Fibroblast of lung (primary cell): ENCODE measurements around the gene CYB561D2. TPM values are rescaled to one million over a fixed set of nuclear protein-coding genes. Genes with fewer than 3 reads are reported as not detected.

Experiments
- DNase-seq, 2 donors: peaks; one replicate each; pipeline versions ENCODE4 v3.0.0 to v3.0.0-alpha.2; 2010; ENCODE audit warnings: low read depth in 2 of 2
- H2AFZ ChIP-seq: 2 replicates; pipeline ENCODE4 v1.5.1; 2012; ENCODE audit warnings: low read length, control low read depth, inconsistent platforms
- H3K27ac ChIP-seq: 2 replicates; pipeline ENCODE4 v1.5.1; 2011; ENCODE audit warnings: low read length, control low read depth; ENCODE audit not compliant: insufficient read depth
- H3K27me3 ChIP-seq: 2 replicates; pipeline ENCODE4 v1.5.1; 2011; ENCODE audit warnings: mild to moderate bottlenecking, low read length; ENCODE audit not compliant: control insufficient read depth, insufficient read depth
- H3K36me3 ChIP-seq: 2 replicates; pipeline ENCODE4 v1.5.1; 2011; ENCODE audit warnings: low read length; ENCODE audit not compliant: control insufficient read depth, insufficient read depth
- H3K4me1 ChIP-seq: 2 replicates; pipeline ENCODE4 v1.5.1; 2011; ENCODE audit warnings: low read length; ENCODE audit not compliant: control insufficient read depth, insufficient read depth; ENCODE audit errors: extremely low read depth
- H3K4me2 ChIP-seq: 2 replicates; pipeline ENCODE4 v1.5.1; 2011; ENCODE audit warnings: low read length, control low read depth; ENCODE audit not compliant: insufficient read depth; ENCODE audit errors: extremely low read depth
- H3K4me3 ChIP-seq, 4 experiments: fragments of 200-600 bp in 1 of 4; sonication (generic) in 1 of 4; replicated peaks in 1 of 4; 2 replicates each; pipeline ENCODE4 v1.5.1; 2011 to 2016; ENCODE audit warnings: low read length in 4 of 4, low read depth in 3 of 4, mild to moderate bottlenecking in 3 of 4, control low read depth in 2 of 4, inconsistent platforms in 1 of 4, mixed read lengths in 1 of 4; ENCODE audit not compliant: insufficient read depth in 1 of 4; ENCODE audit errors: control extremely low read depth in 1 of 4
- H3K79me2 ChIP-seq: 2 replicates; pipeline ENCODE4 v1.5.1; 2012; ENCODE audit warnings: mild to moderate bottlenecking, low read length, inconsistent platforms; ENCODE audit not compliant: control insufficient read depth, insufficient read depth
- H3K9ac ChIP-seq: 2 replicates; pipeline ENCODE4 v1.5.1; 2011; ENCODE audit warnings: mild to moderate bottlenecking, low read length, control low read depth; ENCODE audit not compliant: insufficient read depth
- H3K9me3 ChIP-seq: 2 replicates; pipeline ENCODE4 v1.5.1; 2012; ENCODE audit warnings: low read depth, low read length; ENCODE audit not compliant: control insufficient read depth, insufficient read depth
- H4K20me1 ChIP-seq: 2 replicates; pipeline ENCODE4 v1.5.1; 2011; ENCODE audit warnings: low read length; ENCODE audit not compliant: control insufficient read depth, insufficient read depth; ENCODE audit errors: extremely low read depth
- EZH2 ChIP-seq: IDR thresholded peaks from 2 replicates; pipeline ENCODE4 v1.5.1; 2012; ENCODE audit warnings: low read length, control low read depth, mild to moderate bottlenecking; ENCODE audit errors: missing control alignments
- polyA plus RNA-seq, 2 donors: library from polyadenylated mRNA; depleted of rRNA in 1 of 2; stranded (reverse) in 1 of 2; unstranded in 1 of 2; fragments of >200 nt; gene quantifications; 2 replicates each; pipeline ENCODE4 v1.2.1, GENCODE V29; 2011 to 2012; ENCODE audit warnings: missing spikeins in 1 of 2
- total RNA-seq: library from RNA; depleted of rRNA; stranded (reverse); fragments of >200 nt; gene quantifications from 2 replicates; pipeline ENCODE4 v1.2.1, GENCODE V29; 2014
- TF ChIP-seq, protein P1 (sequence below), 2 donors: IDR thresholded peaks in 1 of 2; conservative IDR thresholded peaks in 1 of 2; 1 replicate in 1 of 2; 2 replicates in 1 of 2; pipeline ENCODE4 v1.5.1; 2011 to 2012; ENCODE audit warnings: low read length in 2 of 2, control low read depth in 1 of 2, inconsistent platforms in 1 of 2, low read depth in 1 of 2, mild to moderate bottlenecking in 1 of 2

Gene CYB561D2
- total and polyA plus RNA-seq, 2 donors (not counting 1 experiment from before 2014, with no cell fraction given), result 16.4 to 28.6 TPM

- Histone ChIP-seq H4K20me1 (no peaks in the 10 kb centered on the region), H3K27ac (no peak overlapping the region), H3K4me2 (no peak overlapping the region), H3K9me3 (no peaks in the 10 kb centered on the region), H3K27me3 (no peaks in the 10 kb centered on the region), H3K79me2 (no peaks in the 10 kb centered on the region), H3K4me3 (no peak overlapping the region), H3K4me1 (no peaks in the 10 kb centered on the region), H3K36me3 (no peaks in the 10 kb centered on the region), H3K9ac (no peak overlapping the region), H2AFZ (no peak overlapping the region)
- no peak for TF ChIP-seq EZH2
- TF ChIP-seq, protein P1, sequence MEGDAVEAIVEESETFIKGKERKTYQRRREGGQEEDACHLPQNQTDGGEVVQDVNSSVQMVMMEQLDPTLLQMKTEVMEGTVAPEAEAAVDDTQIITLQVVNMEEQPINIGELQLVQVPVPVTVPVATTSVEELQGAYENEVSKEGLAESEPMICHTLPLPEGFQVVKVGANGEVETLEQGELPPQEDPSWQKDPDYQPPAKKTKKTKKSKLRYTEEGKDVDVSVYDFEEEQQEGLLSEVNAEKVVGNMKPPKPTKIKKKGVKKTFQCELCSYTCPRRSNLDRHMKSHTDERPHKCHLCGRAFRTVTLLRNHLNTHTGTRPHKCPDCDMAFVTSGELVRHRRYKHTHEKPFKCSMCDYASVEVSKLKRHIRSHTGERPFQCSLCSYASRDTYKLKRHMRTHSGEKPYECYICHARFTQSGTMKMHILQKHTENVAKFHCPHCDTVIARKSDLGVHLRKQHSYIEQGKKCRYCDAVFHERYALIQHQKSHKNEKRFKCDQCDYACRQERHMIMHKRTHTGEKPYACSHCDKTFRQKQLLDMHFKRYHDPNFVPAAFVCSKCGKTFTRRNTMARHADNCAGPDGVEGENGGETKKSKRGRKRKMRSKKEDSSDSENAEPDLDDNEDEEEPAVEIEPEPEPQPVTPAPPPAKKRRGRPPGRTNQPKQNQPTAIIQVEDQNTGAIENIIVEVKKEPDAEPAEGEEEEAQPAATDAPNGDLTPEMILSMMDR (conservative IDR thresholded peaks at IDR 0.05 in 1 of 2, IDR thresholded peaks at IDR 0.05 in 1 of 2; ENCODE audit: low read depth in 1 of 2, low read length in 2 of 2), result no peak
- DNase-seq, result no peak
Measured at GRCh38 chr3:50392101-50392715, 41.5 kb downstream of the CYB561D2 start.

DNA sequence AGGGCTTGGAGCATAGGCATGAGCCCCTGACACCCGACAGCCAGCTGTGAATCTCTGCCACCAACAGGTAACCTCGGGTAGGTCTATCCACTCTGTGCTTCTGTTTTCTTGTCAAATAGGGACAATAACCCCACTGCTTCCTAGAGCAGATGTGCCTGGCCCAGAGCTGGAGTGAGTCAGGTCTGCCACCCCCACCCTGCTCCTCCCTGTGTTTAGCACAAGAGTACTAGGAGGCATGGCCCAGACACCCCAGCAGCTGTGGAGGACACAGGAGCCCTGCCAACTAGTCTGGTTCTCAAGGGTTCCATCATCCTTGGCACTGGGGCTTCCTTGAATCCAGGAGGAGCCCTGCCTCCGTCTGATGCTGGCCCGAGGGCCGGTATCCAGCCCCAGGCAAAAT is 42.4 kb downstream of the CYB561D2 start:
- H3K36me3 ChIP-seq, result no peaks in the 10 kb centered on the region
- H3K79me2 ChIP-seq, result no peaks in the 10 kb centered on the region
- TF ChIP-seq, protein P1 (conservative IDR thresholded peaks at IDR 0.05 in 1 of 2, IDR thresholded peaks at IDR 0.05 in 1 of 2; ENCODE audit: low read depth in 1 of 2, low read length in 2 of 2), result no peak
- TF ChIP-seq EZH2, result peak; percentile 23
- no peak for DNase-seq
- no peak overlapping the region for H3K27ac ChIP-seq
- H3K27me3 ChIP-seq, result no peaks in the 10 kb centered on the region
- H3K9me3 ChIP-seq, result no peaks in the 10 kb centered on the region
- no peak overlapping the region for H3K4me3 ChIP-seq
- no peaks in the 10 kb centered on the region for H3K4me1 ChIP-seq
- no peak overlapping the region for H3K9ac ChIP-seq
- H3K4me2 ChIP-seq, result no peak overlapping the region
- no peak overlapping the region for H2AFZ ChIP-seq
- H4K20me1 ChIP-seq, result no peaks in the 10 kb centered on the region

DNA sequence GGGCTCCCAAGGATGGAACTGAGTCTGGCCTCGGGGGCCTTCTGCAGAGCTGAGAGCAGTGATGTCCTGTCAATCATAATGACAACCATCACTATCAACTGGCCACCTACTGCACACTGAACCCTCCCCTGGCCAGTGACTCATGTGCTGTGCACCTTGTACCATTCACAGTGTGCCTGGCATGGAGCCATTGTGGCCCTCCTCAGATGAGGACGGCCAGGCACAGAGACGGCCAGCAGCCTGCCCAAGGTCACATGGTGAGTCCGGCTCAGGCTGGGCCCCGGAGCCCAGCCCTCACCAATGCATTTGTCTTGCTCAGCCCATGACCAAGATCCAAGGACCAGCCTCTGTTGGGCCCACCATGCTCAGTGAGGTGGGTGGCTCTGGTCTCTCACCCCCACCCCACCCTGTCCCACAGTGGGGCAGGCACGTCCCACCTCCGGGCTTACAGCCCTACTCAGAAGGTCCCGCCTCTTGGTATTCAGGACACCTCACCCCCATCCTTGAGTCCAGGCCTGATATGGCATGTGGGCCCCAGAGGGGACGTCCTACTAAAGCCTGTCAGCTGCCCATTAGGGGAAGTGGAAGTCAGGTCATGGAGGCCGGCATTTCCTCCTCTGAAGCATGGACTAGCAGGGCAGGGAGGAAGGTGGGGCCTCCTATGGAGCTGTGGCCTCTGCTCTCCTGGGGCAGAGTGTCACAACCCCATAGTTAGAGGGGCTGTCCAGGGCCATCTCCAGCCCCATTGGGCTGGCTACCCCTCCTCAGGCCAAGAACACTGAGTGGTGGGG is 44.6 kb downstream of the CYB561D2 start:
- no peak for DNase-seq

More for the DNA sequence above, 44.6 kb downstream of the CYB561D2 start:
- Histone ChIP-seq H3K36me3 (no peaks in the 10 kb centered on the region), H3K4me3 (no peak overlapping the region), H3K4me1 (no peaks in the 10 kb centered on the region), H3K4me2 (no peak overlapping the region), H3K9ac (no peak overlapping the region), H3K9me3 (no peaks in the 10 kb centered on the region), H4K20me1 (no peaks in the 10 kb centered on the region), H2AFZ (no peak overlapping the region), H3K27me3 (peaks cover 2% of the 10 kb centered on the region), H3K79me2 (no peaks in the 10 kb centered on the region), H3K27ac (no peak overlapping the region)
- TF ChIP-seq EZH2, result no peak
- TF ChIP-seq, protein P1 (conservative IDR thresholded peaks at IDR 0.05 in 1 of 2, IDR thresholded peaks at IDR 0.05 in 1 of 2; ENCODE audit: low read depth in 1 of 2, low read length in 2 of 2), result no peak
